GM18867 (cell line): ENCODE data around the gene STAC3.
A peak's percentile ranks its signal among the peaks of the same experiment; 100 is the strongest.
"Not testable (repeated sequence)": the region's sequence is repeated elsewhere in the genome, so short reads cannot be mapped to it uniquely, and the experiment has no call there.

ENCODE experiments used
- ATAC-seq: cut with Tn5 transposase; IDR thresholded peaks from one replicate; pipeline ENCODE4 v1.9.1; 2021; ENCODE audit warnings: mild to moderate bottlenecking, moderate library complexity; ENCODE audit not compliant: unreplicated experiment

Gene STAC3

DNA sequence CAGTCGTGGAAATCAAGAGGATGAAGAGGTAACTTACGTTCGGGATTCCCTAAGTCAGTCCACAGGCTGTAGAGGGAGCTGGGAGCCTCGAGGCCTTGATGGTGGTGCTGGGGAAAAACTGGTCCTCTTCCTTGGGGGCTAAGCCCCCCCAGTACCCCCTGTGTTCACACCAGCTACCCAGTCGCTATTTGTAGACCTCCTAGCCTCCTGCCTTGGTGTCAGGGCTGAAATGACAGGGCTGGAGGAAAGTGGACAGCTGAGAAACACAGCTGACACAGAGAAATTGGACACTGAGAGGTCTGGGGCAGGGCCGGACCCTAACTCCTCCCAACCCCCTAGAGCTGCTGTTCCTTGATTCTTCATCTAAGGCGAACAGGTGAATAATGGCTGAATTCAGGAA, at the start of gene STAC3:
Gene STAC3, minus strand, starts transcription at position 232 of the 400 bp plus-strand sequence. CDS start 1,551 bp downstream, outside the sequence.
- ATAC-seq = no peak

DNA sequence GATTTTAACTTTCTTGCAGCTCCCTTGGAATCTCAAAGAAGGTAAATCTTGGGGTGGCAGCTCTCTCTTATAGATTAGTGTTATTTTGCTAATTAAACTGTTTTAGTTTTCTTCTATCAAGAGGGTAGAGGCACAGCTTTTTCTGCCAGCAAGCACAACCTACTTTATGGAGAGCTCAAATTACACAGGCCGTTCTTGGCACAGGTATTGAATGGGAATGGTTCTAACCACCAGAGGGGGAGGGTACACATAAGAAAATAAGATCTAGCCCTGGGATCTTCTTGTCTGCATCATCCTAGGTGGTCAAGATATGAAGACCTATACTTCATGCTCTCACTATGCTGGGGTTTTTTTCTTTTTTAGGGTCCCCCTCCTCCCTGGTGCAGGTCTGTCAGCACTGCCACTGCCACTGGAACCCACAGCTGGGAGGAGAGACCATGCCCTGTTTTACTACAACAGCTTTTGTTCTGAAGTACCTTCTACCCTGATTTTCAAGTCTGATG, 48.6 kb upstream of the STAC3 start:
- no peak for ATAC-seq

GRCh38 chr12:57296291-57296690, 45.3 kb upstream of the STAC3 start:
- no peak for ATAC-seq

- ATAC-seq = not testable (repeated sequence)
Observed at GRCh38 chr12:57282073-57282472, 31.1 kb upstream of the STAC3 start.

DNA sequence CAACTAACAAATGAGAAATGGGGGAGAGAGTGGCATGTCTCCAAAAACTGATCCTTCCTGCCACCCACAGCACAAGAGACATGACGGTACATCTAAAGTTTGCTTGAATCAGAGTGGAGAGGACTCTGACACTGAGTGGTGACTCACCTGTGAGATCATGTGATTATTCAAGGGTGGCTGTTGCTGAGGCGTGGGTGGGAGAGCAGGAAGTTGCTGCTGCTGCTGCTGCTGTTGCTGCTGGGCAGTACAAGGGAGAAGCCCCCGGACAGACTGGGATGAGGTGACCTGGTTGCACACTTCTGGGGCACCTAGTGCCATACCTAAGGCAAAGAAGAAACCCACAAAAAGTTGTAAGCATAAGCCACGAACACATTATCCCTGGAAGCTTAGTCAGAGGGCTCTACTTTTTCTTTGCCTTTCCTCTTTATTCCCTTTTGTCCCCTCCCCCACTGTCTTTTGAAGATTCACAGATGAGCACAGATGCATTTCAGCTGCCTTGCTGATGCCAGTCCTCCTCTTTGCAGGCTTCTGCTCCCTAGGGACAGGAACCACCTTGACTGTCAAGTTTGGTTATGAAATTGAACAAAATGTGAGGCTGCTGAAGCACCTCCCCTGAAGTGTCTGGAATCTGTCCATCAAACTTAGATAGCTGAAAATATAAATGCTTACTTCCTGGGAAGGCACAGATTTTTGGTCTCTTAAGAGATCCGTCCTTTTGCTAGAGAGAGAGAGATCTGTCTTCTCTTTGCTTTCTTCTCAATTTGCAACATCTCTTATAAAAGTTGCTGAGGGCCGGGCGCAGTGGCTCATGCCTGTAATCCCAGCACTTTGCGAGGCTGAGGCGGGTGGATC, 29.4 kb upstream of the STAC3 start:
- ATAC-seq = peak; percentile 89

GRCh38 chr12:57278465-57279381, 27.7 kb upstream of the STAC3 start:
- no peak for ATAC-seq

GRCh38 chr12:57276935-57277563, 26.1 kb upstream of the STAC3 start:
- ATAC-seq = no peak

DNA sequence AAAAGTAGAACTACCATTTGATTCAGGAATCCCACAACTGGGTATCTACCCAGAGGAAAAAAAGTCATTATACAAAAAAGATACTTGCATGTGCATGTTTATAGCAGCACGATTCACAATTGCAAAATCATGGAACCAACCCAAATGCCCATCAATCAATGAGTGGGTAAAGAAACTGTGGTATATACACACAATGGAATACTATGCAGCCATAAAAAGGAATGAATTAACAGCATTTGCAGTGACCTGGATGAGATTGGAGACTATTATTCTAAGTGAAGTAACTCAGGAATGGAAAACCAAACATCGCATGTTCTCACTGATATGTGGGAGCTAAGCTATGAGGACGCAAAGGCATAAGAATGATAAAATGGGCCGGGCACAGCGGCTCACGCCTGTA, 25.2 kb upstream of the STAC3 start:
- ATAC-seq = not testable (repeated sequence)

DNA sequence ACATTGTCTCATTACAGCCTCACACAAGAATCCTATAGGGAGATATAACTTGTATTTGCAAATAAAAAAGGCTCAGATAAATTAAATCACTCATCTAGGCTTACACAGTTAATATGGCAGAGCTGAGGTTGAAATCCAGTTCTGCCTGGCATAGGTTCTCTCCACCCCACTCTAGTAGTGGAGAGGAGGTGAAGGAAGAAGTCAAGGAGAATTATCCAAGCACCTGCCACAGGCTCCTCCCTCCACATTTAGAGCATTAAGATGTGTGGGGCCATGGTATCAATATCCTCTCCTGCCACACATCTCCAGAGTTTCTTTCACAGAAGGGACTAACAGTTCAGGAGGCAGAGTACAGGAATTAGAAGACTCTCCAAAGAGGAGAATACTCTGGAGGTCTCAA, 22.5 kb upstream of the STAC3 start:
- no peak for ATAC-seq

GRCh38 chr12:57272337-57273151, 21.6 kb upstream of the STAC3 start:
- no peak for ATAC-seq

DNA sequence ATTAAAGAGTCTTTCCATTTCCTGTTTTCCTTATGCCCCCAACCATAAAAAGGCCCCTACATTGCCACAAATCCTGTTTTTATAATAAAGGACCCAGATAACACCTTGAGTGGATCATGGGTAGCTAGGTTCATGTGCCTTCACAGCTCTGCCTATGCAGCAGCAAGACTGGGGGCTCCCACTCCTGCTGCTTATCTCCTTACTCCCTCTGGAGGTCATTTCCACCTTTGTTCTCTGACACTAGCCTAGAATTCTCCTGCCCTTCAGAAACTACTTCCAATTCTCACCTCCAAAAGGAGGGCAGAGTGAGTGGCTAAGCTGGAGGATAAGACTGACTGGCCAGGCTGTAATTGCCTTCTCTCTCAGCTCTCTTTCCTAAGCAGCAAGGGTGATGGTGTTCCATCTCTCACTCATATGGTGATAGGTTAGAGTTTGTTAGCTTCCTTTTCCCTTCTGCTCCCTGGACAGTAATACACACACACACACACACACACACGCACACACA, 20.0 kb upstream of the STAC3 start:
- ATAC-seq = no peak

GRCh38 chr12:57268264-57268663, 17.3 kb upstream of the STAC3 start:
- no peak for ATAC-seq

GRCh38 chr12:57266681-57267080, 15.7 kb upstream of the STAC3 start:
- no peak for ATAC-seq

- ATAC-seq = no peak
Observed at GRCh38 chr12:57263096-57263495, 12.1 kb upstream of the STAC3 start.

GRCh38 chr12:57262126-57262822, 11.3 kb upstream of the STAC3 start:
- no peak for ATAC-seq

GRCh38 chr12:57261428-57261865, 10.5 kb upstream of the STAC3 start:
- no peak for ATAC-seq

GRCh38 chr12:57260366-57260765, 9.4 kb upstream of the STAC3 start:
- ATAC-seq = no peak

- no peak for ATAC-seq
Observed at GRCh38 chr12:57258977-57259970, 8.3 kb upstream of the STAC3 start.
